Measurements from ENCODE around the gene DPH1. TPM values are rescaled to one million over a fixed set of nuclear protein-coding genes. Genes with fewer than 3 reads are reported as not detected.

DPH1 gene
- total RNA-seq, 2 donors from 2014 or later = 17.2 to 21.6 TPM

DNA sequence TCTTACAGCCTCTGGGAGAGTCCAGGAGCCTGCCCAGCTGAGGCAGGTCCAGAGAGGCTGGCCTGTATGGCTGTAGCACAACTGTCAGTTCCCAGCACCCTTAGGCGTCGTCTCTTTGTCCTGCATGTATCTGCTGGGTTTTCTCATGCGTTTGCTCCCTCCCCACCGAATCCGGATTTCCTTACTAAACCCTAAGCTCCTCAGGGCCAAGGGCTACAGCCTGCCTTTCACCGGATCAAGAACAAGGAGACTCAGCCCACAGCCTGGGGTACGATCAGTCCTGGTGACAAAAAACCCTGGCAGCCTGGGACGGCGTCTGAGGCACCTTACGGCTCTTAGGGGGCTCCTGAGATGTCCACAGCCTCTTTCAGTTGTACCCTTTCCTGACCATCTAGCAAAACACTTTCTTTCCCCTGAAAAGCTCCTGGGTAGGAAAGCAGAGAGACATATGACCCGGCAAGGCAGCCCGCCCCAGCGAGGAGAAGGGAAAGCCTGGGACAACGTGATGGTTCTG is 37.2 kb downstream of the DPH1 start:
- TF ChIP-seq, protein P1, sequence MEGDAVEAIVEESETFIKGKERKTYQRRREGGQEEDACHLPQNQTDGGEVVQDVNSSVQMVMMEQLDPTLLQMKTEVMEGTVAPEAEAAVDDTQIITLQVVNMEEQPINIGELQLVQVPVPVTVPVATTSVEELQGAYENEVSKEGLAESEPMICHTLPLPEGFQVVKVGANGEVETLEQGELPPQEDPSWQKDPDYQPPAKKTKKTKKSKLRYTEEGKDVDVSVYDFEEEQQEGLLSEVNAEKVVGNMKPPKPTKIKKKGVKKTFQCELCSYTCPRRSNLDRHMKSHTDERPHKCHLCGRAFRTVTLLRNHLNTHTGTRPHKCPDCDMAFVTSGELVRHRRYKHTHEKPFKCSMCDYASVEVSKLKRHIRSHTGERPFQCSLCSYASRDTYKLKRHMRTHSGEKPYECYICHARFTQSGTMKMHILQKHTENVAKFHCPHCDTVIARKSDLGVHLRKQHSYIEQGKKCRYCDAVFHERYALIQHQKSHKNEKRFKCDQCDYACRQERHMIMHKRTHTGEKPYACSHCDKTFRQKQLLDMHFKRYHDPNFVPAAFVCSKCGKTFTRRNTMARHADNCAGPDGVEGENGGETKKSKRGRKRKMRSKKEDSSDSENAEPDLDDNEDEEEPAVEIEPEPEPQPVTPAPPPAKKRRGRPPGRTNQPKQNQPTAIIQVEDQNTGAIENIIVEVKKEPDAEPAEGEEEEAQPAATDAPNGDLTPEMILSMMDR (IDR thresholded peaks at IDR 0.05) = no peak
- DNase-seq (ENCODE audit: low spot score) = no peak
- H3K36me3 ChIP-seq = peaks cover 17% of the 10 kb centered on the region
- peaks cover 0 to 87% of the 10 kb centered on the region in 2 donors for H3K4me1 ChIP-seq
- no peaks in the 10 kb centered on the region for H3K27me3 ChIP-seq
- no peak overlapping the region for H3K4me3 ChIP-seq
- no peaks in the 10 kb centered on the region for H3K9me3 ChIP-seq
- H3K27ac ChIP-seq = peak overlapping the region; percentile 75 to 85

DNA sequence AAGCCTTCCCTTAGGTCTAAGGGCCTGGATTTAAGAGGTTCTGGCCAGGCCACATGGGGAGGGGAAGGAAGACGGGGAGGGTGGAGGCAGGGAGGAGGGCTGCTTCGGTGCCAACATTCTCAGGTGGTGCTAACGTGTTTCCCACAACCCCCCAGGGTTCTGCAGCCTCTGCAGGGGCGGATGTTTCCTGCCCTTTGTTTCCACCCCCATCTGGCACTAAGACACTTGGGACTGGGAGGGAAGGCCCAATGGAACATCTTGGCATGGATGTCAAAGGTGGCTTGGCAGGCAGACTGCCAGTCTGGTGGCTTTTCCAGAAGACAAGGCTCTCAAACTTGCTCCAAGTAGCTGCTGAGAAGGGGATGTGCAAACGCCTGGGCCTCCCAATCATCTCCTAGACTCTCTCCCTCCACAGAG is 37.7 kb downstream of the DPH1 start:
- Histone ChIP-seq H3K4me1 (peaks cover 0 to 87% of the 10 kb centered on the region in 2 donors), H3K27me3 (no peaks in the 10 kb centered on the region), H3K27ac (peak overlapping the region; percentile 75 to 85), H3K36me3 (peaks cover 17% of the 10 kb centered on the region), H3K4me3 (no peak overlapping the region), H3K9me3 (no peaks in the 10 kb centered on the region)
- TF ChIP-seq, protein P1 (IDR thresholded peaks at IDR 0.05) = no peak
- no peak for DNase-seq (ENCODE audit: low spot score)

DNA sequence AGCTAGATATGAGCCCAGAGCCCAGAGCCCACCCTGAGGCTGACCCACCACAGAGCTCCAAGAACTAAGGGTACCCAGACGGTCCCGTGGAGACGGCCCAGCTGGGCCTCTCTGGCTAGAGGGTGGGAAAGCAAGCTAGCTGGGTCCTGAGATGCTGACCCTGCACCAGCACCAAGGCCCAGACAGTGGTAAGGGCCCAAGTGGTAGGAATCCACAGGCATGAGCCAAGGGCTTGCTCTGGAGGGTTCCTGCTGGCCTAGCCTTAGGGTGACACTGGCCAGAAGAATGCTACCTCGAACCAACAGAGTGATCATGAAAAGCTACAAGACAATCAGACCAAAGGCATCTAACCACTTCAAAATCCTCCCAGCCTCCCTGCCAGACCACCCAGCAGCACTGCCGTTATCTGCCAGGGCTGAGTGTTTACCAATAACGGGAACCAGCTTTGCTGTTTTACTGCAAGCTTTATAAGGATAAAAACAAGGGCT is 38.1 kb downstream of the DPH1 start:
- Histone ChIP-seq H3K36me3 (peaks cover 17% of the 10 kb centered on the region), H3K27ac (peak overlapping the region; percentile 75 to 85), H3K9me3 (no peaks in the 10 kb centered on the region), H3K4me1 (peaks cover 0 to 87% of the 10 kb centered on the region in 2 donors), H3K27me3 (no peaks in the 10 kb centered on the region), H3K4me3 (no peak overlapping the region)
- DNase-seq (ENCODE audit: low spot score) = no peak
- TF ChIP-seq, protein P1 (IDR thresholded peaks at IDR 0.05) = no peak

DNA sequence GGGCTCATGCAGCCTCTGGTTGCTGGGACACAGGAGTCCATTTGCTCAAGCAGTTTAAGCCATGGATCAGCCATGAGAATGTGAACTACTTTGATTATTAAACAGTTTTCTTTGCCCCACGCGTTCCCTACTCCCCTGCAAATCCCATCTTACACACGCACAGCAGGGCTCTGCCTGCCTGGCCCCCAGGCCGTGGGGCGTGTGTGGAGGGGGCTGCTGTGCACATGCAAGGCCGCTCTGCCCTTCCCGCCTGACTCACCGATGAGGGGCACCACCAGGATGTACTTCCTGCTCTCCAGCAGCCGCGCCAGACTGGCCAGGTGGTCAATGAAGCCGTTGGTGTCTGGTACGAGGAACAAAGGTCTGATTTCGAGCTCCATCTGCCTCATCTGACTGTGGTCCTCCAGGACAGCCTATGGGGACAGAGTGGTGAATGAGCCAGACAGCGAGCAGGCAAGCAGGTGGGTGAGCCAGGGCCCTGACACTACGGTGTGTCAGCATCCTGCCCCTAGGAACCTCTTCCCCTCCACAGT is 38.6 kb downstream of the DPH1 start:
- TF ChIP-seq, protein P1 (IDR thresholded peaks at IDR 0.05) = no peak
- Histone ChIP-seq H3K4me1 (peaks cover 0 to 86% of the 10 kb centered on the region in 2 donors), H3K4me3 (no peak overlapping the region), H3K27ac (peak overlapping the region; percentile 75 to 85), H3K9me3 (no peaks in the 10 kb centered on the region), H3K27me3 (no peaks in the 10 kb centered on the region), H3K36me3 (peaks cover 15% of the 10 kb centered on the region)
- DNase-seq (ENCODE audit: low spot score) = no peak

DNA sequence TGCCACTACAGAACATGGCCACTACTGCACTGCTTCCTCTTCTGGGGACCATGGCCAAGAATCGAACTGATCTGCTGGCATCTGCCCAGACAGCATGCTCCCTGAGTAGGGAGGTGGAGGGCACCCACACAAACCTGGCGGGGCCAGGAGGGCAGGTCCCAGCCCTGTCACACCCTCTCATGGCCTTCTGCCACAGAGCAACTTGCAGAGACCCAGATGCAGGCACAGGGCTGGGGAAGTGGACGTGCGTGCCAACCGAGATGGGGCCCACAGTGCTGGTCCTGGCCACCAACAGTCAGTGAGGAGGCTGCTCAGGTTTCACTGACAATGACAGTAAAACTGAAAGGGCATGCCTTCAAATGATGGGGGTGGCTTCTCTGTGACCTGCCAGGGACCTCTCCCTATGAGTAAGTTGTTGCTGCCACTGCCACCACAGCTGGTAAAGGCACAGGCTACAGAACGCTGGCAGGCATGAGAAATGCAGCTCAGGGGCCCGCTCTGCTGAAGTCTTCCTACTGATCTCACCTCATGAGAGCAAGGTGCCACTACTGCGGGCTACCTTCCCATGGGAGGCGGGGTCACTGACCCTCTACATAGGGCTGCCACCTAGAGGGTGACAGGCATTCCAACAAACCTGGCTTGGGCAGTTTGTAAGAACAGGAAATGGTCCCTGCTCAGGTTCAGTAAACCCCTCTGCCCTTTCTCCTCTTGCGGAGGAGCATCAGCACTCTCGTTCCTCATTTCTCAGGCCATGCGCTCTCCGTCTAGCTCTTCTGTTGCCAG is 40.5 kb downstream of the DPH1 start:
- Histone ChIP-seq H3K4me3 (no peak overlapping the region), H3K4me1 (peaks cover 0 to 80% of the 10 kb centered on the region in 2 donors), H3K9me3 (no peaks in the 10 kb centered on the region), H3K36me3 (peaks cover 7% of the 10 kb centered on the region), H3K27ac (peak overlapping the region; percentile 69 to 79), H3K27me3 (no peaks in the 10 kb centered on the region)
- TF ChIP-seq, protein P1 (IDR thresholded peaks at IDR 0.05) = no peak
- no peak for DNase-seq (ENCODE audit: low spot score)
